Cardiac fibroblast (primary cell): ENCODE measurements around the gene STK16.

Experiments used
- DNase-seq, 2 donors: peaks; one replicate each; pipeline versions ENCODE4 v3.0.0 to v3.0.0-alpha.2; 2010; ENCODE audit warnings: low read depth in 2 of 2
- H3K4me3 ChIP-seq, 2 donors: replicated peaks in 1 of 2; 1 replicate in 1 of 2; 2 replicates in 1 of 2; pipeline ENCODE4 v1.5.1; 2011; ENCODE audit warnings: low read depth in 2 of 2, low read length in 2 of 2, mild to moderate bottlenecking in 2 of 2, moderate library complexity in 1 of 2
- CTCF ChIP-seq: IDR thresholded peaks from one replicate; pipeline ENCODE4 v1.5.1; 2011; ENCODE audit warnings: low read depth, mild to moderate bottlenecking, low read length, inconsistent platforms

Gene STK16

DNA sequence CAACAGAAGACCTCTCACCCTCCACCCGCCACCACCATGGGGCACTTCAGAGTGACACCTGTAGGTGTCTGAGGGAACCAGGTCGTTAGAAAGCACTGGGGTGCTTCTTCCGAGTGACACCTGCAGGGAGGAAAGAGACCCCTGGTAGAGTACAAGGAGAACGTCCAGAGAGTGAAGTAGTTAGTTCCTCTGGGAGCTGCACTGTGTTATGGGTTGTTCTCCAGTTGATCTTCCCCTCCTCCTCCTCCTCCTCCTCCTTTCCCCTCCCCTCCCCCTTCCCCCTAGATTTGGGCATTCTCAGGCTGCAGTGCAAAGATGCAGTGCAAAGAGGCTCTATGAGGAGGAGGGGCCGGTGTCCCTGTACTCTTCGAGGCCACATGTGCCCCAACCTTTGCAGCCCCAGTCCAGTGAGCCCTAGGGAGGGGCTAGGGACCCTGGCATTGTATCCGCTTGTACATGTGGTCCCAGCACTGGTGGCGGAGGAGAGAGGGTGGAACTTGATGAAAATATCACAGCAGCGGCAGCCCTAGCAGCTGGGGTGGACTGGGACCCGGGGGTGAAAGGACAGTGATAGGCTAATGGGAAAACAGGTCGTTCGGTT lies 34.7 kb downstream of the STK16 start:
- no peak for TF ChIP-seq CTCF
- H3K4me3 ChIP-seq = peak overlapping the region; percentile 65 to 66
- DNase-seq = no peak

GRCh38 chr2:219280651-219281050 lies 35.4 kb downstream of the STK16 start:
- H3K4me3 ChIP-seq = no peak overlapping the region
- no peak for TF ChIP-seq CTCF

GRCh38 chr2:219281588-219281987 lies 36.3 kb downstream of the STK16 start:
- DNase-seq = no peak
- TF ChIP-seq CTCF = no peak
- H3K4me3 ChIP-seq = no peak overlapping the region

More at GRCh38 chr2:219280651-219281050, 35.4 kb downstream of the STK16 start:
- no peak for DNase-seq

- no peak for DNase-seq
- TF ChIP-seq CTCF = no peak
- H3K4me3 ChIP-seq = no peak overlapping the region
These were observed 37.1 kb downstream of the STK16 start for GRCh38 chr2:219282375-219282774.

- no peak overlapping the region for H3K4me3 ChIP-seq
- DNase-seq = no peak
- no peak for TF ChIP-seq CTCF
These were observed 37.8 kb downstream of the STK16 start for GRCh38 chr2:219282943-219283581.

DNA sequence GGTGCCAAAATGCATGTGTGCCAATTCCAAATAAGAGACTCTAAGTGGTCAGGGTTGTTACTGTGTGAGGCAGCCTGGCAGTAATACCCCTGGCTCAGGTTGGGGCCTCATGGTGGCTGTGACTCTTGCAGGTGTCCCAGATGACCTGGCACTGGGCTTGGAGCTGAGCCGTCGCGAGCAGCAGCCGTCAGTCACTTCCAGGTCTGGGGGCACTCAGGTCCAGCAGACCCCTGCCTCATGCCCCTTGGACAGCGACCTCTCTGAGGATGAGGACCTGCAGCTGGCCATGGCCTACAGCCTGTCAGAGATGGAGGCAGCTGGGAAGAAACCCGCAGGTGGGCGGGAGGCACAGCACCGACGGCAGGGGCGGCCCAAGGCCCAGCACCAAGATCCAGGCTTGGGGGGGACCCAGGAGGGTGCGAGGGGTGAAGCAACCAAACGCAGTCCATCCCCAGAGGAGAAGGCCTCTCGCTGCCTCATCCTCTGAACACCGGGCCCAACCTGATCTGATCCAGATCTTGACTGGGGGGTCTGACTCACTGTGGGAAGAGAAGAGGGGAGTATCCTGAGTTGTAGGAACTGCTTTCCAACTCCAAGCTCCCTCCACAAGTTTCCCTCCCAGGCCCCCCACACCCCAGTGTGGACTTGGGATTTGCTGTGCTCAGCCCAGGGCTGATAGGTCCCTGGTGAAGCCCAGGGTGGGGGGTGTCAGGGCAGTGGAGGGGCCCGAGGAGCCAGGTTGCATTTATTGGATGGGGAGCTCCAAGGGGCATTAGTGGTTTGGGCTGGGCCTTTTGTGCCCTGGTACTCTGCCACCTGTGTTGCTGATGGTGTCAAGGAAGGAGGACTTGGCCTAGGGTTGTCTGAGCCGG lies 39.5 kb downstream of the STK16 start:
- TF ChIP-seq CTCF = no peak
- DNase-seq = no peak
- H3K4me3 ChIP-seq = no peak overlapping the region
